HG03135 (cell line): ENCODE data around the gene ABHD3.
A peak's percentile ranks its signal among the peaks of the same experiment; 100 is the strongest.
"Not testable (repeated sequence)": the region's sequence is repeated elsewhere in the genome, so short reads cannot be mapped to it uniquely, and the experiment has no call there.

Experiments
- ATAC-seq: cut with Tn5 transposase; IDR thresholded peaks from one replicate; pipeline ENCODE4 v1.9.1; 2021; ENCODE audit warnings: mild to moderate bottlenecking, moderate library complexity; ENCODE audit not compliant: unreplicated experiment

Gene ABHD3

DNA sequence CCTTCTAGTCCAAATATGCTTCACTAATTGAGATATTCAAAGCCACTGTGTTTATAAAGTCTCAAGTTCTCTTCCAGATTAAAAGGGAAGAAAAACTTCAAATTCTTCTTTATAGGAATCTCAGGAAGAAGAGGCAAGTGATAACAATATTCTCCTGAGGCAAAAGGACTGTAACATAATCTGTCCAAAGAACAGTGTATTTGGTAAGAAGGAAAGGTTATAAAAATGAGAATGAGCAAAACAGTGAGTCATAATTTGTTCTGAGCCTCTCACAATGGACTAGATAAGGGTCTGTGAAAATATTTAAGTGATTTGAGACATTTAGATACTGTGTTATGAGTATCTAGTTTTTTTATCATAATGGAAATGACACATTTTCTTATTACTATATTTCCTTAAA, 48.2 kb downstream of the ABHD3 start:
- ATAC-seq: no peak

- no peak for ATAC-seq
Observed at GRCh38 chr18:21653361-21653760, 51.2 kb downstream of the ABHD3 start.

DNA sequence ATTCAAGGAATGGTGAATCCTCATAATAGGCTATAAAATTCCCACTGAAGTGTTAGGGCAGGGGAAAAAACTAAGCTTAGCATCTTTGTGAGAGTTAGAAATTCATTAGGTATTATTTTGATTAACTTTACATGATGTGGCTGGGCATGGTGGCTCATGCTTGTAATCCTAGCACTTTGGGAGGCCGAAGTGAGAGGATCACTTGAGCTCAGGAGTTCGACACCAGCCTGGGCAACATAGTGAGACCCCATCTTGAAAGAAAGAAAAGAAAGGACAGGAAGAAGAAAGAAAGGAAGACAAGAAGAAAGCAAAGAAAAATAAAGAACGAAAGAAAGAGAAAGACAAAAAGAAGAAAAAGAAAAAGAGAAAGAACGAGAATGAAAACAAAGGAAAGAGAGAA, 52.5 kb downstream of the ABHD3 start:
- no peak for ATAC-seq

DNA sequence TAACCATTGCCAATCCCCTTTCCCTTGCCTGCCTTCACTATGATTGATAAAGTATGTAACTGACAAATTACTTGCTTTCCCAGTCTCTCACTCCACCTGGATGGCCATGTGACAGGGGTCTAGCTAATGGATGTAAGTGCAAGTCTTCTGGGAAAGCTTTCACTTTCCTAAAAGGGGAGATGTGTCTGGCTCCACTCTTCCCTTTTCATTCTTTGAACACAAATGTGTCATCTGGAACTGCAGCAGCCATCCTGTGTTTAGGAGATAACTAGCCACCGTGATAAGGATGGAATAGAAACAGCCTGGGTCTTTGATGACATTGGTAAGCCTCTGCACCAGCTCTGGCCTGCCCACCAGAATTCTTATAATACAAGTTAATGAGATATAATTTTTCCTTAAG, 54.3 kb downstream of the ABHD3 start:
- no peak for ATAC-seq

DNA sequence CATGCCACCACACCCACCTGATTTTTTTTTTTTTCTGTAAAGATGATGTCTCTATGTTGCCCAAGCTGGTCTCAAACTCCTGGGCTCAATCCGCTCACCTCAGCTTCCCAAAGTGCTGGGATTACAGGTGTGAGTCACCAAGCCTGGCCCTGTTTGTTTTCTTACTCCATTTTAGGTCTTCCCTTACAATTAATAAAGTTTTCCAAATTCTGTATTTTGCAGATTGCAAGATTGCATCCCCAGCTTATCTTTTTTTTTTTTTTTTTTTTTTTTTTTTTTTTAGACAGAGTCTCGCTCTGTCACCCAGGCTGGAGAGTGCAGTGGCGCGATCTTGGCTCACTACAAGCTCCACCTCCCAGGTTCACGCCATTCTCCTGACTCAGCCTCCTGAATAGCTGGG, 64.2 kb downstream of the ABHD3 start:
- ATAC-seq: not testable (repeated sequence)

GRCh38 chr18:21638822-21639221, 65.8 kb downstream of the ABHD3 start:
- ATAC-seq: no peak

- no peak for ATAC-seq
Observed at GRCh38 chr18:21636769-21637168, 67.8 kb downstream of the ABHD3 start.

GRCh38 chr18:21634588-21635199, 69.9 kb downstream of the ABHD3 start:
- ATAC-seq: no peak

GRCh38 chr18:21632393-21632792, 72.2 kb downstream of the ABHD3 start:
- ATAC-seq: no peak

- peak; percentile 90 for ATAC-seq
Observed at GRCh38 chr18:21629089-21629832, 75.3 kb downstream of the ABHD3 start.

GRCh38 chr18:21621640-21622039, 82.9 kb downstream of the ABHD3 start:
- not testable (repeated sequence) for ATAC-seq

- ATAC-seq: peak; percentile 99
Observed at GRCh38 chr18:21612125-21613039, 92.2 kb downstream of the ABHD3 start, which contains the start of gene SNRPD1. TSS of gene SNRPD1 (plus strand) at chr18:21612314. CDS start at chr18:21612430, 116 bp downstream.

DNA sequence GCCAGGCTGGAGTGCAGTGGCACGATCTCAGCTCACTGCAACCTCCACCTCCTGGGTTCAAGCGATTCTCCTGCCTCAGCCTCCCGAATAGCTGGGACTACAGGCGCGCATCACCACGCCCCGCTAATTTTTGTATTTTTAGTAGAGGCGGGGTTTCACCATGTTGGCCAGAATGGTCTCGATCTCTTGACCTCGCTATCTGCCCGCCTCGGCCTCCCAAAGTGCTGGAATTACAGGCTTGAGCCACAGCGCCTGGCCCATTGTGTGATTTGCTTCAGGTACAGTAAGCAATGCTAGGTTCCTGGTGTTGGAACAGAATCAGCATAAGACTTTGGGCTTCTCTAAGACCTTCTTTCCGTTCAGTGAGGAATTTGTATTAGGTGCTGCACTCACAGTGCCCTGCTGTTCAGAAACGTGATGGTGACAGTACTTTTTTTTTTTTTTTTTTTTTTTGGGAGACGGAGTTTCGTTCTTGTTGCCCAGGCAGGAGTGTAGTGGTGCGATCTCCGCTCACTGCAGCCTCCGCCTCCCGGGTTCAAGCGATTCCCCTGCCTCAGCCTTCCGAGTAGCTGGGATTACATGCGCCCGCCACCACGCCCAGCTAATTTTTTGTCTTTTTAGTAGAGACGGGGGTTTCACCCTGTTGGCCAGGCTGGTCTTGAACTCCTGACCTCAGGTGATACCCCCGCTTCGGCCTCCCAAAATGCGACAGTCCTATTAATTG, 93.0 kb downstream of the ABHD3 start:
- not testable (repeated sequence) for ATAC-seq

DNA sequence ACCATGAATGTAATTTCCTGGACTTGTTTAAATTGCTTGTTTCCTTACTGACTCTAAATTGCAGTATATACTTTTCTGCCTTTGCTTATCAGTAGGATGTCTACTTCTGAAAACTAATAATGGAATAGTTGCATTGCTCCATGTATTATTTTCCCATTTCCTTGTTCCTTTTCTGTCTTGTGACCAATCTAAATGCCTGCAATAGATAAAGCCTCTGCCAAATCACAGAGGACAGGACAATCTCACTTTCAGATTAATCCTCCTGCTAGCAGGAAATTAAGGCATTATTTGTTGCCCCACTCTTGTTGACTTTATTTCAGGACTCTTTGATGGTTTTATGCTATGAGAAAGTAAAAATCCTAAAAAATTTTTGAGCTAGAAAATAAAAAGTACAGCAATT, 99.4 kb downstream of the ABHD3 start:
- no peak for ATAC-seq

DNA sequence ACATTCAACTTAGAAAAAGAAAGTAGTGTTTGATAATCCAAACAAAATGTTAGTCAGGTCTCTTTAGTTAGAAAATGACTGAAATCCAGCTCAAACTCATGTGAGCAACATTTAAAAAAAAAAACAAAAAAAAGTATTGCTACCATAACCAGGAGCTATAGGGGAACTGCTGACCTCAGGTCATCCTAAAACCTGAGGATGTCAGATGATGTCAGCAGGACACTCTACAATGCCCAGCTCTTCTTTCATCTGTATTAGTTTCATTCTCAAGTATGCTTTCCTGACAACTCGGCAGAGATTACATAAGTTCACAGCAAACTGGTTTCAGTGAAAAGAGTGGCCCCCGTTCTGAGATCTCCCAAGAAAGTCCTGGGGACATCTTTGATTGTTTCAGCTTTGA, 99.9 kb downstream of the ABHD3 start:
- no peak for ATAC-seq

GRCh38 chr18:21602299-21602587, 102.3 kb downstream of the ABHD3 start:
- no peak for ATAC-seq
